Right atrium auricular region (tissue), 2 donors: ENCODE results near the gene PCDH12. TPM values are rescaled to one million over a fixed set of nuclear protein-coding genes. Genes with fewer than 3 reads are reported as not detected.

Experiments used
- DNase-seq: peaks from one replicate; pipeline ENCODE4 v3.0.0-alpha.2; 2019; ENCODE audit warnings: low spot score
- H3K27ac ChIP-seq, 2 donors: fragments of 200-600 bp; sonication (generic); 1 replicate in 1 of 2; 2 replicates in 1 of 2; pipeline ENCODE4 v1.5.1; 2016 to 2019
- H3K27me3 ChIP-seq, 2 donors: fragments of 200-600 bp; sonication (generic); one replicate each; pipeline versions ENCODE4 v1.5.1 to v1.6.0; 2017 to 2019
- H3K36me3 ChIP-seq: fragments of 200-600 bp; sonication (generic); one replicate; pipeline ENCODE4 v1.5.1; 2016
- H3K4me1 ChIP-seq, 2 donors: fragments of 200-600 bp; sonication (generic); one replicate each; pipeline versions ENCODE4 v1.5.1 to v1.6.0; 2017 to 2019
- H3K4me3 ChIP-seq, 2 donors: fragments of 200-600 bp; sonication (generic); 1 replicate in 1 of 2; 2 replicates in 1 of 2; pipeline ENCODE4 v1.5.1; 2017 to 2019; ENCODE audit warnings: mild to moderate bottlenecking in 1 of 2, moderate library complexity in 1 of 2
- H3K9me3 ChIP-seq, 2 donors: fragments of 200-600 bp; sonication (generic); one replicate each; pipeline ENCODE4 v1.5.1; 2019
- CTCF ChIP-seq, 2 donors: fragments of 200-600 bp; sonication (generic); IDR thresholded peaks; one replicate each; pipeline ENCODE4 v1.5.1; 2019; ENCODE audit warnings: antibody characterized with exemption in 2 of 2
- total RNA-seq, 2 donors: library from RNA; depleted of rRNA; stranded (reverse); fragments of >200 nt; gene quantifications; one replicate each; pipeline ENCODE4 v1.1.0, GENCODE V29; 2016

Gene PCDH12
- total RNA-seq, 2 donors from 2014 or later, result 7.6 to 8.8 TPM

- Histone ChIP-seq H3K27ac (no peak overlapping the region), H3K9me3 (no peaks in the 10 kb centered on the region), H3K27me3 (no peaks in the 10 kb centered on the region), H3K4me3 (no peak overlapping the region), H3K36me3 (peaks cover 5% of the 10 kb centered on the region), H3K4me1 (peaks cover 0 to 33% of the 10 kb centered on the region in 2 donors)
- DNase-seq, result no peak
- TF ChIP-seq CTCF (IDR thresholded peaks at IDR 0.05), result no peak
Measured at GRCh38 chr5:141949511-141949910, 8.5 kb downstream of the PCDH12 start.

- H3K36me3 ChIP-seq, result peaks cover 5% of the 10 kb centered on the region
- H3K9me3 ChIP-seq, result no peaks in the 10 kb centered on the region
- no peak for TF ChIP-seq CTCF (IDR thresholded peaks at IDR 0.05)
- H3K4me1 ChIP-seq, result peaks cover 0 to 34% of the 10 kb centered on the region in 2 donors
- no peak overlapping the region for H3K4me3 ChIP-seq
- no peak for DNase-seq
- H3K27me3 ChIP-seq, result no peaks in the 10 kb centered on the region
- H3K27ac ChIP-seq, result no peak overlapping the region
Measured at GRCh38 chr5:141948812-141949211, 9.2 kb downstream of the PCDH12 start.

GRCh38 chr5:141947316-141947715, 10.7 kb downstream of the PCDH12 start:
- H3K4me1 ChIP-seq, result peaks cover 0 to 41% of the 10 kb centered on the region in 2 donors
- DNase-seq, result no peak
- no peaks in the 10 kb centered on the region for H3K9me3 ChIP-seq
- TF ChIP-seq CTCF (IDR thresholded peaks at IDR 0.05), result no peak
- H3K27me3 ChIP-seq, result no peaks in the 10 kb centered on the region
- H3K36me3 ChIP-seq, result peaks cover 5% of the 10 kb centered on the region
- H3K4me3 ChIP-seq, result no peak overlapping the region
- H3K27ac ChIP-seq, result no peak overlapping the region

- TF ChIP-seq CTCF (IDR thresholded peaks at IDR 0.05), result no peak
- Histone ChIP-seq H3K27me3 (no peaks in the 10 kb centered on the region), H3K4me3 (no peak overlapping the region), H3K9me3 (no peaks in the 10 kb centered on the region), H3K27ac (no peak overlapping the region), H3K4me1 (peaks cover 0 to 43% of the 10 kb centered on the region in 2 donors), H3K36me3 (peaks cover 2% of the 10 kb centered on the region)
- DNase-seq, result no peak
Measured at GRCh38 chr5:141945511-141946051, 12.4 kb downstream of the PCDH12 start.

- TF ChIP-seq CTCF (IDR thresholded peaks at IDR 0.05), result no peak
- H3K4me1 ChIP-seq, result peaks cover 0 to 43% of the 10 kb centered on the region in 2 donors
- no peak overlapping the region for H3K4me3 ChIP-seq
- H3K27ac ChIP-seq, result no peak overlapping the region
- H3K9me3 ChIP-seq, result no peaks in the 10 kb centered on the region
- no peak for DNase-seq
- peaks cover 7% of the 10 kb centered on the region for H3K36me3 ChIP-seq
- no peaks in the 10 kb centered on the region for H3K27me3 ChIP-seq
Measured at GRCh38 chr5:141944076-141944475, 13.9 kb downstream of the PCDH12 start.
